GM10266 (cell line): Measurements from ENCODE around the gene TMEM178A.
"Not testable (repeated sequence)": the region's sequence is repeated elsewhere in the genome, so short reads cannot be mapped to it uniquely, and the experiment has no call there.

Experiments used
- DNase-seq: peaks from one replicate; pipeline ENCODE4 v3.0.0; 2012; ENCODE audit errors: extremely low spot score
- TF ChIP-seq, protein P1 (sequence below): IDR thresholded peaks from 2 replicates; pipeline ENCODE4 v1.5.1; 2012; ENCODE audit warnings: mild to moderate bottlenecking, low read depth; ENCODE audit not compliant: control insufficient read depth, insufficient read depth; ENCODE audit errors: missing control alignments

The TMEM178A gene

DNA sequence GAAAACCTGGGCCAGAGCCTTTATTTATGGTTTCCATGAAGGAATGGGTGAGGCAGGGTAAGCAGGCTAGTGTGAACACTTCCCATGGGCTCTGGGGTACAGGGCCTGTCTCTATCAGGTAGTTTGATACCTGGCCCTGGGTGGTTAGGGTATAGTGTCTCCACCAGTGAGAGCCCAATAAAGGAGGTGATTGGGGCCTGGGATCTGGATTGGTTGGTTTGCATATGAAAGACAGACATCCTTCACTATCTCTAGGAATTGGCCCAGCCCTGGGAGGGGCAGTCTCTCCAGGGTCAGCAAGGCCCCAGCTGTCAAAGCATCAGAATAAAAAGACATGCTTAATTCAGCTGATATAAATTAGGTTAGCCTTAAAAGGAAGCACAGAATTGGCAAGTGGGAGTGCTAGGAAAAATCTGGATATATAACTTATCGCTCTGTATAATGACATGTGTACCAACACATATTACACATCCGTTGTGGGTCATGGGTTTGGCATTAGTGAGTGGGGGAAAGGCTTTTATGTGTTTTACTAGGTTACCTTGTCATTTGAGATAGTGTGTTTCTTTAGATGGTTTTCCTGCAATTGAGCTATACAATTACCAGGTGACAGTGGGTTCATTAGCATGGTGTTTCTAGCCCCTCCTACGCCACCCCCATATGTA, 18.5 kb upstream of the TMEM178A start:
- TF ChIP-seq, protein P1, sequence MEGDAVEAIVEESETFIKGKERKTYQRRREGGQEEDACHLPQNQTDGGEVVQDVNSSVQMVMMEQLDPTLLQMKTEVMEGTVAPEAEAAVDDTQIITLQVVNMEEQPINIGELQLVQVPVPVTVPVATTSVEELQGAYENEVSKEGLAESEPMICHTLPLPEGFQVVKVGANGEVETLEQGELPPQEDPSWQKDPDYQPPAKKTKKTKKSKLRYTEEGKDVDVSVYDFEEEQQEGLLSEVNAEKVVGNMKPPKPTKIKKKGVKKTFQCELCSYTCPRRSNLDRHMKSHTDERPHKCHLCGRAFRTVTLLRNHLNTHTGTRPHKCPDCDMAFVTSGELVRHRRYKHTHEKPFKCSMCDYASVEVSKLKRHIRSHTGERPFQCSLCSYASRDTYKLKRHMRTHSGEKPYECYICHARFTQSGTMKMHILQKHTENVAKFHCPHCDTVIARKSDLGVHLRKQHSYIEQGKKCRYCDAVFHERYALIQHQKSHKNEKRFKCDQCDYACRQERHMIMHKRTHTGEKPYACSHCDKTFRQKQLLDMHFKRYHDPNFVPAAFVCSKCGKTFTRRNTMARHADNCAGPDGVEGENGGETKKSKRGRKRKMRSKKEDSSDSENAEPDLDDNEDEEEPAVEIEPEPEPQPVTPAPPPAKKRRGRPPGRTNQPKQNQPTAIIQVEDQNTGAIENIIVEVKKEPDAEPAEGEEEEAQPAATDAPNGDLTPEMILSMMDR = no peak
- no peak for DNase-seq

GRCh38 chr2:39648580-39648979, 17.1 kb upstream of the TMEM178A start:
- TF ChIP-seq, protein P1 = no peak
- no peak for DNase-seq

DNA sequence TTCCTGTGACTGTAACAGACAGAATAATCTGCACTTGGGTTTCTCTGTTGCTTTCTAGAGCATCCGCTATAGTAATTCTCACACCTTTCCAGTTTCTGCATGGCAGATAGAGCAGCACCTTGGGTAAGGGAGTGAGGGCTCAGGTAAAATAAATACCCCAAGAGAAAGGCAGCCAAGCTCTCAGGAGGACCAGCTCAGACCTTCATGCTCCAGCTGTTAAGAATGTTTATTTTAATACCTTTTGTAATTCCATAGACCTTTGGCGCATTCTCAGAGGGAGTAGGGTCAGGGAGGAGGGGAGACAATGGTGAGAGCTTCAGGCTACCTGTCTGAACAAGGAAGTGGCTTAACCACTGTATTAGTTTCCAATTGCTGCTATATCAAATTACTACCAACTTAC, 16.2 kb upstream of the TMEM178A start:
- DNase-seq = no peak
- TF ChIP-seq, protein P1 = no peak

DNA sequence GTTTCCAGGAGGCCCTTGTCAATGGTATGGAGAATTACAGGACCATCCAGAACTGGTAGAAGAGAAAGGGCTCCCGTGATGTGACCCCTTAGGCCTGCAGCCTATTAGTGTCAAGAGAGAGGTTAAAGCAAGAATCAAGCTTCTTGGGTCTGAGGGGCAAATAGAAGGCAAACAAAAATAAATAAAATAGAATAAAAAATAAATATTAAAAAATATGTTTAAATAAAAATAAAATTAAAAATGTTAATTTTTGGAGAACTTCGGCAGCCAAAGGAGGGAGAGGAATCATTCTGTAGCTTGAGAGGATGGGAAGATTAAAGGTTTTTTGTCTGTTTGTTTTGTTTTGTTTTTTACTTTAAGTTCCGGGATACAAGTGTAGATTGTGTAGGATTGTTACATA, 15.2 kb upstream of the TMEM178A start:
- DNase-seq = no peak
- TF ChIP-seq, protein P1 = no peak

DNA sequence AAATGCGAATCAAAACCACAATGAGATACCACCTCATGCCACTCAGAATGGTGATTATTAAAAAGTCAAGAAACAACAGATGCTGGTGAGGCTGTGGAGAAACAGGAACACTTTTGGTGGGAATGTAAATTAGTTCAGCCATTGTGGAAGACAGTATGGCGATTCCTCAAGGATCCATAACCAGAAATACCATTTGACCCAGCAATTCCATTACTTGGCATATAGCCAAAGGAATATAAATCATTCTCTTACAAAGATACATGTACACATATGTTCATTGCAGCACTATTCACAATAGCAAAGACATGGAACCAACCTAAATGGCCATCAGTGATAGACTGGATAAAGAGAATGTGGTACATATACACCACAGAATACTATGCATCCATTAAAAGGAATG, 9.5 kb upstream of the TMEM178A start:
- not testable (repeated sequence) for DNase-seq

- DNase-seq = no peak
- TF ChIP-seq, protein P1 = no peak
Observed at GRCh38 chr2:39657287-39657937, 8.3 kb upstream of the TMEM178A start.

DNA sequence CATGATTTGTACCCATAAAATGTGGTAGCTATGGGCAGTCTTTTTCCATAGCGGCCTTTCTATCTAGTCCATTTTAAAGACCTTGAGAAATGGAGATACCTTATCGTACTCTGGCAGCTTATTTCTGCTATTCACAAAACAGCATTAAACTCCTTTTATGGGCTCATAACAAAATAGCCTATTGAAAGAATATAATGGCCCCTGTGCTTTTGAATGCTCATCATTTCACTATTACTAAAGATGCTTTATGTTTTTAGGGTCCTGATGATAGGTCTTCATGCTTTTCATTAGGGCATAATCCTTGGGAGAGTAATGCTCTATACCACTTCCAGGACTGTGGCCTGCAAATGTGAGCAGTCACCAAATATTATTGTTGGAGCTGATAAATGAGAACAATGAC, 7.3 kb upstream of the TMEM178A start:
- TF ChIP-seq, protein P1 = no peak
- no peak for DNase-seq
